GM12864 (cell line): ENCODE results near the gene CLASP2.
A peak's percentile ranks its signal among the peaks of the same experiment; 100 is the strongest.
"Not testable (repeated sequence)": the region's sequence is repeated elsewhere in the genome, so short reads cannot be mapped to it uniquely, and the experiment has no call there.

Experiments used
- DNase-seq: peaks from one replicate; pipeline ENCODE4 v3.0.0-alpha.2; 2011; ENCODE audit warnings: low read depth
- H3K4me3 ChIP-seq: 2 replicates; pipeline ENCODE4 v1.5.1; 2011; ENCODE audit warnings: mild to moderate bottlenecking, low read depth, low read length, control low read depth
- TF ChIP-seq, protein P1 (sequence below): IDR thresholded peaks from 2 replicates; pipeline ENCODE4 v1.5.1; 2011; ENCODE audit warnings: low read depth, mild to moderate bottlenecking, moderate library complexity, low read length, control low read depth, inconsistent platforms; ENCODE audit errors: missing control alignments

CLASP2 gene

GRCh38 chr3:33717866-33718594, at the start of gene CLASP2:
Gene CLASP2 (minus strand): TSS chr3:33718254. CDS start chr3:33718002, 252 bp downstream.
- TF ChIP-seq, protein P1, sequence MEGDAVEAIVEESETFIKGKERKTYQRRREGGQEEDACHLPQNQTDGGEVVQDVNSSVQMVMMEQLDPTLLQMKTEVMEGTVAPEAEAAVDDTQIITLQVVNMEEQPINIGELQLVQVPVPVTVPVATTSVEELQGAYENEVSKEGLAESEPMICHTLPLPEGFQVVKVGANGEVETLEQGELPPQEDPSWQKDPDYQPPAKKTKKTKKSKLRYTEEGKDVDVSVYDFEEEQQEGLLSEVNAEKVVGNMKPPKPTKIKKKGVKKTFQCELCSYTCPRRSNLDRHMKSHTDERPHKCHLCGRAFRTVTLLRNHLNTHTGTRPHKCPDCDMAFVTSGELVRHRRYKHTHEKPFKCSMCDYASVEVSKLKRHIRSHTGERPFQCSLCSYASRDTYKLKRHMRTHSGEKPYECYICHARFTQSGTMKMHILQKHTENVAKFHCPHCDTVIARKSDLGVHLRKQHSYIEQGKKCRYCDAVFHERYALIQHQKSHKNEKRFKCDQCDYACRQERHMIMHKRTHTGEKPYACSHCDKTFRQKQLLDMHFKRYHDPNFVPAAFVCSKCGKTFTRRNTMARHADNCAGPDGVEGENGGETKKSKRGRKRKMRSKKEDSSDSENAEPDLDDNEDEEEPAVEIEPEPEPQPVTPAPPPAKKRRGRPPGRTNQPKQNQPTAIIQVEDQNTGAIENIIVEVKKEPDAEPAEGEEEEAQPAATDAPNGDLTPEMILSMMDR = no peak
- peak within 1 kb of the TSS; percentile 98 for H3K4me3 ChIP-seq
- peak; percentile 60 for DNase-seq

- no peak for DNase-seq
- H3K4me3 ChIP-seq = no peak overlapping the region
- TF ChIP-seq, protein P1 = no peak
These were observed 40.8 kb upstream of the CLASP2 start for GRCh38 chr3:33758864-33759263.

DNA sequence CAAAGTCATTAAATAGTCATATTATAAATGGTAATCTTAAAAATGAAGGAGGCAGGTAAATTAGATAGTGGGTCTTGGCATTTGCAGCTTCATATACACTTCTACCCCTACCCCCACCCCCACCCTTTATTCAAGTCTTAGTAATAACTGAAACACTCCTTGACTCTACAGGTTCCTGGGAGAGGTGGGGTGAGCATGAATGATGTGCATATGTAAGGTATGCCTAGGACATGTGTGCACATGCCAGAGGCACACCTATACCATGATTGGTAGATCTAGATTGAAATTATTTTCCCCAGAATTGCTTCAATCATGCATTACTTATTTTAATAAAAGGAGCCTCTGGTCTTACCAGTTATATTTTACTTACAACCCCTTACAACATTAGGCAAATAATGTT, 40.2 kb upstream of the CLASP2 start:
- H3K4me3 ChIP-seq = no peak overlapping the region
- TF ChIP-seq, protein P1 = no peak
- DNase-seq = no peak

DNA sequence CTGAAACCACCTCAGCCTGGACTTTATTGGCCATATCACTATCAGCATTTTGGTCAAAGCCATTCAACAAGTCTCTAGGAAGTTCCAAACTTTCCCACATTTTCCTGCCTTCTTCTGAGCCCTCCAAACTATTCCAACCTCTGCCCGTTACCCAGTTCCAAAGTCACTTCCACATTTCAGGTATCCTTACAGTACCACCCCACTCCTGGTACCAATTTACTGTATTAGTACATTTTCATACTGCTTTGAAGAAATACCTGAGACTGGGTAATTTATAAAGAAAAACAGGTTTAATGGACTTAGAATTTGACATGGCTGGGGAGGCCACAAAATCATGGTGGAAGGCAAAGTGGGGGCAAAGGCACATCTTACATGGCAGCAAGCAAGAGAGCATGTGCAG, 36.3 kb upstream of the CLASP2 start:
- H3K4me3 ChIP-seq, DNase-seq: not testable (repeated sequence)

DNA sequence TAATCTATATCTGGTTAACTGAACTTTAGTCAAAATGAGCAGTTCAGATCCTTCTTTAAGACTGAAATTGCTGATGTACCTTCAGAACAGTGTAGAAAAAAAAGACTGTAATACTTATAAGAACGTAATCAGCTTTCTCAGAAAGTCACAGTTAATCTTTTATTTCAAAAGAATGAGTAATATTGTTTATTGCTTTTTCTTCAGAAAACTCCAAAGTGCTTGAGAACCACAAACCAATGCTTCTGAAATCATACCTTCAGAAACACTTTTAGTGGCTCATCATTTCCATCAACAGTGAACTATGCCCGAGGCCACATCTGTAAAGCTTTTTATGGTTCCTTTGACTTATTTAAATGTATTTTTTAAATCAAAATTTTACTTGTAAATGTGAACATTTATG, 33.3 kb upstream of the CLASP2 start:
- TF ChIP-seq, protein P1 = no peak
- DNase-seq = no peak
- no peak overlapping the region for H3K4me3 ChIP-seq

- TF ChIP-seq, protein P1 = no peak
- DNase-seq = no peak
- H3K4me3 ChIP-seq = no peak overlapping the region
These were observed 32.1 kb upstream of the CLASP2 start for GRCh38 chr3:33750211-33750548.

DNA sequence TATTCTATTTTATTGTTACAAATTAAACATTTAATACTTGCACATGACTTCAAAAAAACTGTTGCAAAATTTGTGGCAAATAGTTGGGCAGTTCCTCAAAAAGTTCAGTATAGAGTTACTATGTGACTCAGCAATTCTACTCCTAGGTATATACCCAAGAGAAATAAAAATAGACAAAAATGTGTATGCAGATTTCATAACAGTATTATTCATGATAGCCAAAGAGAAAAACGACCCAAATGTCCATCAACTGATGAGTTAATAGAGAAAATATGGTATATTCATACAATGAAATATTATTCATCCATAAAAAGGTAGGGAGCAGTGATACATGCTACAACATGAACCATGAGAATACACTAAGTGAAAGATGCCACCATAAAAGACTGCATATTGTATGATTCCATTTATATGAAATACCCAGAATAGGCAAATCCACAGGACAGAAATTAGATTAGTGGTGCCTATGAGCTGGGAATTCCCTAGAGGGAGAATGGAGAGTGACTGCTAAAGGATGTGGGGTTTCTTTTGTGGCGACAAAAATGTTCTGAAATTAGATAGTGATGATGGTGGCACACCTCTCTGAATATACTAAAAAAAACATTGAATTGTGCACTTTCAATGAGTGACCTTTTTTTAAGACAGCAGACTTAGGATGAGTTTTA, 31.6 kb upstream of the CLASP2 start:
- DNase-seq = no peak
- TF ChIP-seq, protein P1 = no peak
- no peak overlapping the region for H3K4me3 ChIP-seq
